ENCODE measurements around the gene MEGF9. TPM values are rescaled to one million over a fixed set of nuclear protein-coding genes. Genes with fewer than 3 reads are reported as not detected.

MEGF9 gene
- total RNA-seq, 4 donors from 2014 or later = 49.0 to 59.0 (median 57.0) TPM

GRCh38 chr9:120570296-120570695 lies 144.0 kb downstream of the MEGF9 start:
- intact Hi-C loops (cut with DNase I; ENCODE audit: low total_unique reads) = no loop called here
- no peak overlapping the region for H3K4me3 ChIP-seq (ENCODE audit: low read depth, poor library complexity, severe bottlenecking)
- 94 to 99% methylated on average over 5 of the region's 5 CpGs for WGBS, 2 donors
- TF ChIP-seq CTCF (IDR thresholded peaks at IDR 0.05) (no peak), POLR2A (IDR thresholded peaks at IDR 0.05) (no peak)
- no peak for DNase-seq (ENCODE audit: low spot score in 2 of 2)

GRCh38 chr9:120569556-120569955 lies 144.7 kb downstream of the MEGF9 start:
- DNase-seq (ENCODE audit: low spot score in 2 of 2) = no peak
- H3K4me3 ChIP-seq (ENCODE audit: low read depth, poor library complexity, severe bottlenecking) = no peak overlapping the region
- 89 to 91% methylated on average over 5 of the region's 5 CpGs for WGBS, 2 donors
- TF ChIP-seq CTCF (IDR thresholded peaks at IDR 0.05) (no peak), POLR2A (IDR thresholded peaks at IDR 0.05) (no peak)
- intact Hi-C loops (cut with DNase I; ENCODE audit: low total_unique reads) = no loop called here

GRCh38 chr9:120568816-120569215 lies 145.5 kb downstream of the MEGF9 start:
- no peak overlapping the region for H3K4me3 ChIP-seq (ENCODE audit: low read depth, poor library complexity, severe bottlenecking)
- no peak for TF ChIP-seq POLR2A (IDR thresholded peaks at IDR 0.05)
- intact Hi-C loops (cut with DNase I; ENCODE audit: low total_unique reads) = no loop called here
- 90 to 94% methylated on average over 5 of the region's 5 CpGs for WGBS, 2 donors
- DNase-seq (ENCODE audit: low spot score in 2 of 2) = no peak

GRCh38 chr9:120567874-120568273 lies 146.4 kb downstream of the MEGF9 start:
- no peak for DNase-seq (ENCODE audit: low spot score in 2 of 2)
- 93 to 98% methylated on average over 4 of the region's 4 CpGs for WGBS, 2 donors
- TF ChIP-seq CTCF (IDR thresholded peaks at IDR 0.05) (no peak), POLR2A (IDR thresholded peaks at IDR 0.05) (no peak)
- intact Hi-C loops (cut with DNase I; ENCODE audit: low total_unique reads) = no loop called here
- H3K4me3 ChIP-seq (ENCODE audit: low read depth, poor library complexity, severe bottlenecking) = no peak overlapping the region

GRCh38 chr9:120567081-120567480 lies 147.2 kb downstream of the MEGF9 start:
- intact Hi-C loops (cut with DNase I; ENCODE audit: low total_unique reads) = no loop called here

GRCh38 chr9:120564589-120564988 lies 149.7 kb downstream of the MEGF9 start:
- intact Hi-C loops (cut with DNase I; ENCODE audit: low total_unique reads) = no loop called here
- TF ChIP-seq CTCF (IDR thresholded peaks at IDR 0.05) = no peak
- no peak for TF ChIP-seq POLR2A (IDR thresholded peaks at IDR 0.05)
- no peak for DNase-seq (ENCODE audit: low spot score in 2 of 2)
- no peak overlapping the region for H3K4me3 ChIP-seq (ENCODE audit: low read depth, poor library complexity, severe bottlenecking)
- WGBS, 2 donors = 97 to 98% methylated on average over 3 of the region's 3 CpGs

More at GRCh38 chr9:120567081-120567480, 147.2 kb downstream of the MEGF9 start:
- WGBS, 2 donors = 88 to 92% methylated on average over 3 of the region's 3 CpGs
- no peak overlapping the region for H3K4me3 ChIP-seq (ENCODE audit: low read depth, poor library complexity, severe bottlenecking)
- TF ChIP-seq POLR2A (IDR thresholded peaks at IDR 0.05) (no peak), CTCF (IDR thresholded peaks at IDR 0.05) (no peak)
- DNase-seq (ENCODE audit: low spot score in 2 of 2) = no peak
